Fibroblast of skin of abdomen (primary cell): ENCODE data around the gene PHLPP1.
"Not testable (repeated sequence)": the region's sequence is repeated elsewhere in the genome, so short reads cannot be mapped to it uniquely, and the experiment has no call there.

Experiments
- DNase-seq: peaks from one replicate; pipeline ENCODE4 v3.0.0-alpha.2; 2013

PHLPP1 gene

DNA sequence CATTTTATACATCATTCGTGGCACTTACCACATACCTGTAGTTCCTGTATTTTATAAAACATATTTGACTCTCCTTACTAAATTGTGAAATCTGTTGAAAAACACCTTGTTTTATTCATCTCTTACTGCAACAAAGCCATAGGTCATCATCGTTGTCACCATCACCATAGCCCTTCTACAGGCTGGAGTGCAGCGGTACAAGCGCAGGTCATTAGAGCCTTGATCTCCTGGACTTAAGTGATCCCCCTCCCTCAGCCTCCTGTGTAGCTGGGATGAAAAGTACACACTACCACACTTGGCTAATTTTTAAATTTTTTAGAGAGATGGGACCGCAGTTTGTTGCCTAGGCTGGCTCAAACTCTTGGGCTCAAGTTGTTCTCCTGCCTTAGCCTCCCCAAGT is 184.2 kb downstream of the PHLPP1 start:
- DNase-seq, result no peak

DNA sequence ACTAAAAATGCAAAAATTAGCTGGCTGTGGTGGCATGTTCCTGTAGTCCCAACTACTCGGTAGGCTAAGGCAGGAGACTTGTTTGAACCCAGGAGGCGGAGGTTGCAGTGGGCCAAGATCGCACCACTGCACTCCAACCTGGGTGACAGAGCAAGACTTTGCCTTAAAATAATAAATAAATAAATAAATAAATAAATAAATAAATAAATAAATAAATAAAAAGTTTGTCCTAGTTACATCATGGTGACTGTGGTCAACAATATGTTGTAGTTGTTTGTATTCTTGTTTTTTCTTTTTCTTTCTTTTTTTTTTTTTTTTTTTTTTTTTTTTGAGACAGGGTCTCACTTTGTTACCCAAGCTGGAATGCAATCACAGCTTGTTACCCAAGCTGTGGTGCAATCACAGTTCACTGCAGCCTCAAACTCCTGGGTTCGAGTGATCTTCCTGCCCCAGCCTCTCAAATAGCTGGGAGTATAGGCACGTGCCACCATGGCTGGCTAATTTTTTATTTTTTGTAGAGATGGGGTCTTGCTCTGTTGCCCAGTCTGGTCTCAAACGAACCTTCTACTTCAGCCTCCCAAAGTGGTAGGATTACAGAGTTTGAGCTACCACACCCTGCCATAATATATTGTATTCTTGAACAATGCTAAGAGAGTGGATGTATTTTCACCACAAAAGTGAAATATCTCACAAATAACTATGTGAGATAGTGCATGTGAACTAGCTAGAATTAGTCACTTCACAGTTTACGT is 185.0 kb downstream of the PHLPP1 start:
- no peak for DNase-seq

DNA sequence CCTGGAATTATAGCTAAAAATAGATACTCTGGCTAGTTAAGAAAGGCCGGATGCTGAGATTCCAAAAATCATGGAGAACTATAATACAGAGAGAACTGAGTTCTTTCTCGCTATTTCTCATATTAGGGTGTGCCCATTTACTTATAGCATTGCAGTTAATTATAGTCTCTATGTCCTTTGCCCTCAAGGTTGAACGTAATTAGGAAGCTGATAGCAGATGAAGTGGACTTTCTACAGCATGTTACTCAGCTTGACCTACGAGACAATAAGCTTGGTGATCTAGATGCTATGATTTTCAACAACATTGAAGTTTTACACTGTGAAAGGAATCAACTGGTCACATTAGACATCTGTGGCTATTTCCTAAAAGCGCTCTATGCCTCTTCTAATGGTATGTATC is 187.4 kb downstream of the PHLPP1 start:
- DNase-seq, result no peak

GRCh38 chr18:62904396-62905285 is 189.3 kb downstream of the PHLPP1 start:
- no peak for DNase-seq

GRCh38 chr18:62912885-62913284 is 197.5 kb downstream of the PHLPP1 start:
- no peak for DNase-seq

- DNase-seq, result not testable (repeated sequence)
Observed at GRCh38 chr18:62913824-62914223, 198.5 kb downstream of the PHLPP1 start.

- no peak for DNase-seq
Observed at GRCh38 chr18:62914871-62915392, 199.6 kb downstream of the PHLPP1 start.

DNA sequence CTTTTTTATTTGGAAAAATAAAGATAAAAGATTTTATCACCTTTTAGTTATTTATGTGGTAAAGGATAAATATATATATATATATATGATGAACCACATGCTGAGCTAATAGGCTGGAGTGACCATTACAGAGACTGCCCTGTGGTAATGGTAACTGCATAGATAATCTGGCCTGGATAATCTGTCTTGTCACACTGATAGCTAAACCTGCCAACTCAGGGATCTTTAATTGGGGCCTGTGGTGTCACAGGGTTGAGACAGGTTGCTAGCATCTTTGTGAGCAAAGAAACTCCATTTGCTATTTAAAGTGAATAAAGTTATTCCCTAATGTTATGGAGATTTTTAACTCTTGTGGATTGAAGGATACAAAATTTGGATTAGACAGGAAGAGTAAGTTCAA is 203.0 kb downstream of the PHLPP1 start:
- no peak for DNase-seq

GRCh38 chr18:62919109-62919838 is 203.9 kb downstream of the PHLPP1 start:
- no peak for DNase-seq

DNA sequence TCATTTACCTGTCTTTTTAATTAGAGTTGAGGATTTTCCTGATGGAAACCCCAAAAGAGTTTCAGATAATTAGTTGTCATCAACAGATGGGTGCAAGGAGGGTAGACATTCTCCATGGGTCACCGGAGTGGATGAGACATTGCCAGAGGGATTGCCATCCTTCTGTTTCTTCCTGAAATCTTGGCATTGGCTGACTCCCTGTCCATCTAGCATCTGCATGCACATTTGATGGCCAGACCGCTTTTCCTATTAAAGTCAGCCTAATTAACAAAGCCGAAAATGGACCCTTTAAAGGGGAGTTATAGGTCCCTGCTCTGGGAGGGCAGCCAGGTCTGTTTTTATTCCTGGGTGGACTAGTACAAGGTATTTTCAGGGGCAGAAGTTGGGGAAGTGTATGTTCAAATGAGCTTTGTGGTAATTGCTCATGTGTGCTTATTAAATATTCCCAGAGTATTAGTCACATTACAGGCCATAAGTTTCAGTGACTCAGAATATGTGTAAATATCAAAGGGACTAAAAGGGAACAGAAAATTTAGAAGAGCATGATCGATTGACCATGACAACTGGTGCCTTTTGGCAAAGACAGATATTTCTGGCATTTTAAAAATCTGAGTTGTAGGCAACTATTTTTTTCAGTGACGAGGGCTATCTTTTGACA is 209.8 kb downstream of the PHLPP1 start:
- DNase-seq, result peak; percentile 47

DNA sequence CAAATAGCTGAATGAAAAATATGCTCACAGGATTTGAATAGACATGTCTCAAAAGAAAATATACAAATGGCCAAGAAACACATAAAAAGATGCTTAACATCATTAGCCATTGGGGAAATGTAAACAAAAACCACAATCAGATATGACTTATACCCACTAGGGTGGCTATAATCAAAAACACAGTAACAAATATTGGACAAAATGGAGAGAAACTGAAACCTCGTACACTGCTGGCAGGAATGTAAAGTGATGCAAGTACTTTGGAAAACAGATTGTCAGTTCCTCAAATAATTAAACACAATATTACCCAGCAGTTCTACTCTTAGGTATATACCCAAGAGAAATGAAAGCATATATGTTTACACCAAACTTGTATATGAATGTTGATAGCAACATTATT is 213.0 kb downstream of the PHLPP1 start:
- peak; percentile 5 for DNase-seq

DNA sequence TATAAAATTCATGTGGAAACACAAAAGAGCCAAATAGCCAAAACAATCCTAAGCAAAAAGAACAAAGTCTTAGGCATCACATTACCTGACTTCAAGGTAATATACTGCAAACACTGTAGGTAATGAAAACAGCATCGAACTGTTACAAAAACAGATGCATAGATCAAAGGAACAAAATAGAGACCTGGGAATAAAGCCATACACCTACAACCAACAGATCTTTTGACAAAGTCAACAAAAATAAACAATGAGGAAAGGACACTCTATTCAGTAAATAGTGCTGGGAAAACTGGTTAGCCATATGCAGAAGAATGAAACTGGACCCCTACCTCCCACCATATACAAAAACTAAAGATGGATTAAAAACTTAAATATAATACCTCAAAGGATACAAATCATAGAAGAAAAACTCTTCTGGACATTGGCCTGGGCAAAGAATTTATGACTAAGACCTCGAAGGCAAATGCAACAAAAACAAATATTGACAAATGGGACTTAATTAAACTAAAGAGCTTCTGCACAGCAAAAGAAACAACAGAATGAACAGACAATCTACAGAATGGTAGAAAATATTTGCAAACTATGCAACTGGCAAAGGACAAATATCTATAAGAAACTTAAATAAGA is 218.0 kb downstream of the PHLPP1 start:
- no peak for DNase-seq

- no peak for DNase-seq
Observed at GRCh38 chr18:62935994-62936393, 220.7 kb downstream of the PHLPP1 start.

DNA sequence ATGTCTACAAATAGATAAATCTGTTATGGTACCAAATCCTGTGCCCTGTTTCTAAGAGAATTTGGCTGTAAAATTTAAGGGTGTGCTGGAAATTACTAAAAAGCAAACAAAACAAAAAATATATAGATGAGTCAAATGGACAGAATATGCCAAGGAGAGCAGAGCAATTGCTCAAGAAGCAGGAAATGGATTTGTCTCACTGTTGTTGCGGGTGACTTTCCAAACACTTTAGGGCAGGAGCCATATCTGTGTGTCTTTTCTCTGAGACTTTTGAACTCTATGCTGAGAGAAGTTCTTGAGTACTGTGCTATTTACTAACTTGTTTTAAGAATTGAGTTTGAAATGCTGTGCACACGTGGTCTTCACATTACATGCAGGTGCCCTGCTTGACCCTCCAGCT is 221.7 kb downstream of the PHLPP1 start:
- DNase-seq, result no peak

DNA sequence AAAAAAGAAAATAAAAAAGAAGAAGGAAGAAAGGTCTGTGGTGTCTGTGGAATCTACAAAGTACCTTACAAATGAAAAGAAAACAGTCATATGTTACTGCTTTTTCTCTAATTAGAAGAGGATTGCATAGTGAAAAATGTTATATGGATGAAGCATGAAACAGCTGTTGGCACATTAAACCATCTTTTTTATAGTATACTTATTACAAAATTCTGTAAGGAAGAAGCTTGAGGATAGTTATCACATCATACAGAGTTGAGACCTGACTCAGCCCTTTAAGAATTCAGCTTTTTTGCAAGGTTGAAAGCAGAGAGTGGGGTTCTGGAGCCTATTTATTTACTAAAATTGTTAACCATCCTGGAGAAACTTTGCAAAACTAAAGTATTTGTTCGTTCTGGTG is 222.7 kb downstream of the PHLPP1 start:
- peak; percentile 54 for DNase-seq

- DNase-seq, result no peak
Observed at GRCh38 chr18:62938487-62938886, 223.1 kb downstream of the PHLPP1 start.

DNA sequence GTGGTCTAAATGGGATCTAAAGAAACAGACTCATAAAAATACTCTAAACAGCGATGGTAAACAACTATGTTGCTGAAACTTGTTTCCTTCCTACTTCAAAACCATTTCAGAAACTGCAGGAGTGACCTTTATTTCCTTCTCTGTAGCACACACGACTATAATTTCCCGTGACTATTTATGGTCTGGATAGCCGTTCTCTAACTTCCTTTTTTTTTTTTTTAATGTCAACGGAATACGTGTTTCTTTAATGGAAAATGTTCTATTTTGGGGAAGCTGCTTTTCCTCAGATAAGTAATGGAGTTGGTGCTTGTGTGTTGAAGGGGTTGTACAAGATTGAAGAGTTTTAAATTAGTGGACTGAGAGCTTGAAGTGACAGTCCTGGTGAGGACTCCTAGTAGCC is 224.1 kb downstream of the PHLPP1 start:
- DNase-seq, result no peak

DNA sequence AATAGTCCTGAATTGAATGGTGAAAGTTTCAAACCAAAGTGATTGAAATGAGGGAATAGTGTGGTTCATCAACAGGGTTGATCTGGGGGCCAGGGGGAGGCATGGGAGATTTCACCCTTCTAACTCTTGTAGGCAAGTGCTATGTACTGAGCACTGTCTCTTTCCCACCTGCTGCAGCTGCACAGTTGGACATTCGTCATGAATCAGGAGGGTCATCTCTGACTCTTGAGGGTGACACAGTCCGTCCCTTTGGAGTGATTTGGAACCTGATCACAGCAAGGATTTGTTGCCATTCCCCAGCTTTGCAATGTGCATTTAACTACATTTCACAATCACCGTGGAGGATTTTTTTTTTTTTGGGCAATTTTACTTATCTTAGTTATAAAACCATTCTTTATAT is 224.6 kb downstream of the PHLPP1 start:
- DNase-seq, result no peak

- no peak for DNase-seq
Observed at GRCh38 chr18:62942578-62942977, 227.2 kb downstream of the PHLPP1 start.

GRCh38 chr18:62944454-62944853 is 229.1 kb downstream of the PHLPP1 start:
- DNase-seq, result peak; percentile 5

GRCh38 chr18:62948788-62949187 is 233.4 kb downstream of the PHLPP1 start:
- DNase-seq, result no peak

GRCh38 chr18:62950246-62950645 is 234.9 kb downstream of the PHLPP1 start:
- DNase-seq, result no peak
